Loucy (cell line): ENCODE results near the gene DRGX.

Experiments
- EZH2phosphoT487 ChIP-seq: fragments of 200-600 bp; IDR thresholded peaks from 2 replicates; pipeline ENCODE4 v1.6.1; 2018; ENCODE audit warnings: antibody characterized with exemption, mild to moderate bottlenecking, moderate library complexity, borderline replicate concordance
- TF ChIP-seq, protein P1 (sequence below): fragments of 200-600 bp; sonication (generic); conservative IDR thresholded peaks from 2 replicates; pipeline ENCODE4 v1.5.1; 2014; ENCODE audit warnings: mild to moderate bottlenecking, antibody characterized with exemption, low read length

DNA sequence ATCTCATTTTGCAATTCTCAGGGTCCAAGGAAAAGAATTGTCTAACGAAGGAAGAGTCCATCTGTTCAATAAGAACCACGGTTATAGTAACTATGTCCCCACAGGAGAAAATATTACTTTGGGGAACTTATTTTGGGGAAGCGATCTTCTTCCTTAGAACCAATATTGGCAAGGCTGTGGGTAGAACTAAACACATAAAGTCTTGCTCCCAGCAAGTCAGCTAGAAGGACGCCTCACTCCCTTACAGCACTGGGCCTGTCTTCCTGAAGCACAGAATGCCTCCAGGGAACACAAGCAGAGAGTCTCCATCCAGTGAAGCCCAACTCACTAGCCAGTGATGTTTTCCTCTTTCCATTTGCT lies 66.8 kb downstream of the DRGX start:
- TF ChIP-seq, protein P1, sequence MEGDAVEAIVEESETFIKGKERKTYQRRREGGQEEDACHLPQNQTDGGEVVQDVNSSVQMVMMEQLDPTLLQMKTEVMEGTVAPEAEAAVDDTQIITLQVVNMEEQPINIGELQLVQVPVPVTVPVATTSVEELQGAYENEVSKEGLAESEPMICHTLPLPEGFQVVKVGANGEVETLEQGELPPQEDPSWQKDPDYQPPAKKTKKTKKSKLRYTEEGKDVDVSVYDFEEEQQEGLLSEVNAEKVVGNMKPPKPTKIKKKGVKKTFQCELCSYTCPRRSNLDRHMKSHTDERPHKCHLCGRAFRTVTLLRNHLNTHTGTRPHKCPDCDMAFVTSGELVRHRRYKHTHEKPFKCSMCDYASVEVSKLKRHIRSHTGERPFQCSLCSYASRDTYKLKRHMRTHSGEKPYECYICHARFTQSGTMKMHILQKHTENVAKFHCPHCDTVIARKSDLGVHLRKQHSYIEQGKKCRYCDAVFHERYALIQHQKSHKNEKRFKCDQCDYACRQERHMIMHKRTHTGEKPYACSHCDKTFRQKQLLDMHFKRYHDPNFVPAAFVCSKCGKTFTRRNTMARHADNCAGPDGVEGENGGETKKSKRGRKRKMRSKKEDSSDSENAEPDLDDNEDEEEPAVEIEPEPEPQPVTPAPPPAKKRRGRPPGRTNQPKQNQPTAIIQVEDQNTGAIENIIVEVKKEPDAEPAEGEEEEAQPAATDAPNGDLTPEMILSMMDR, result no peak
- no peak for TF ChIP-seq EZH2phosphoT487
